H1 (cell line): ENCODE data around the gene CCSAP. TPM values are rescaled to one million over a fixed set of nuclear protein-coding genes. Genes with fewer than 3 reads are reported as not detected.

Source experiments
- CTCF ChIA-PET: fragments of 300-600 bp; sonication (Branson Sonifier 250); formaldehyde crosslinking; loops from one replicate; lab custom pipeline; 2021; ENCODE audit not compliant: partially characterized antibody; lab: Charles Lee
- POLR2A ChIA-PET: fragments of 300-600 bp; sonication (Branson Sonifier 250); formaldehyde crosslinking; loops from one replicate; lab custom pipeline; 2021; ENCODE audit warnings: inconsistent platforms; ENCODE audit not compliant: partially characterized antibody; lab: Charles Lee
- DNase-seq, 2 experiments: peaks; one replicate each; pipeline versions ENCODE4 v3.0.0 to v3.0.0-alpha.2; 2010 to 2022; ENCODE audit warnings: low spot score in 2 of 2, low read depth in 1 of 2, mixed read lengths in 1 of 2
- FAIRE-seq: peaks from 2 replicates; lab custom pipeline; 2011; peaks lifted over from hg19 to GRCh38; lab: Jason Lieb, UNC
- H2AFZ ChIP-seq: 2 replicates; pipeline ENCODE4 v1.8.1; 2012; ENCODE audit warnings: low read length, inconsistent platforms
- H2AK5ac ChIP-seq: 2 replicates; pipeline ENCODE4 v1.6.1; 2013; ENCODE audit warnings: low read depth, low read length
- H2BK120ac ChIP-seq: replicated peaks from 2 replicates; pipeline ENCODE3; 2013; ENCODE audit warnings: low read depth, low read length, inconsistent platforms
- H2BK12ac ChIP-seq: 2 replicates; pipeline ENCODE4 v1.6.1; 2013; ENCODE audit warnings: low read depth, low read length
- H2BK15ac ChIP-seq: 2 replicates; pipeline ENCODE4 v1.6.1; 2013; ENCODE audit warnings: low read length
- H2BK20ac ChIP-seq: 2 replicates; pipeline ENCODE4 v1.6.1; 2013; ENCODE audit warnings: low read length
- H2BK5ac ChIP-seq: 2 replicates; pipeline ENCODE4 v1.6.1; 2013; ENCODE audit warnings: low read depth, low read length
- H3K14ac ChIP-seq: 2 replicates; pipeline ENCODE4 v1.6.1; 2013; ENCODE audit warnings: inconsistent platforms; ENCODE audit not compliant: insufficient read length
- H3K18ac ChIP-seq: 2 replicates; pipeline ENCODE4 v1.6.1; 2013; ENCODE audit warnings: low read length; ENCODE audit errors: extremely low read depth
- H3K23ac ChIP-seq: 2 replicates; pipeline ENCODE4 v1.6.1; 2013; ENCODE audit warnings: inconsistent platforms; ENCODE audit not compliant: insufficient read length
- H3K23me2 ChIP-seq: 2 replicates; pipeline ENCODE4 v1.6.1; 2013; ENCODE audit warnings: low read depth, low read length
- H3K27ac ChIP-seq: 2 replicates; pipeline ENCODE4 v1.6.1; 2011; ENCODE audit warnings: low read depth, low read length, inconsistent platforms
- H3K27me3 ChIP-seq, 4 experiments: replicated peaks in 1 of 4; 1 replicate in 1 of 4; 2 replicates in 3 of 4; pipeline versions ENCODE4 v1.6.1 to v1.8.1; 2011 to 2013; ENCODE audit warnings: low read length in 3 of 4, mild to moderate bottlenecking in 3 of 4, inconsistent platforms in 2 of 4, mixed read lengths in 2 of 4, moderate library complexity in 1 of 4; ENCODE audit not compliant: control insufficient read depth in 3 of 4, insufficient read depth in 3 of 4; ENCODE audit errors: extremely low read depth in 1 of 4
- H3K36me3 ChIP-seq, 4 experiments: 2 replicates each; pipeline versions ENCODE4 v1.6.1 to v1.8.1; 2011 to 2013; ENCODE audit warnings: mild to moderate bottlenecking in 4 of 4, low read length in 3 of 4, moderate library complexity in 2 of 4, control low read depth in 1 of 4, inconsistent platforms in 1 of 4; ENCODE audit not compliant: insufficient read depth in 4 of 4, control insufficient read depth in 2 of 4
- H3K4ac ChIP-seq: replicated peaks from 2 replicates; pipeline ENCODE3; 2013; ENCODE audit warnings: low read length, low read depth, mixed read lengths, inconsistent platforms; ENCODE audit not compliant: insufficient read length
- H3K4me1 ChIP-seq, 4 experiments: replicated peaks in 1 of 4; 1 replicate in 1 of 4; 2 replicates in 3 of 4; pipeline versions ENCODE4 v1.6.1 to v1.8.1; 2011 to 2013; ENCODE audit warnings: low read length in 3 of 4, inconsistent platforms in 2 of 4, mixed read lengths in 1 of 4; ENCODE audit not compliant: insufficient read depth in 4 of 4, control insufficient read depth in 3 of 4
- H3K4me2 ChIP-seq, 2 experiments: 2 replicates each; pipeline versions ENCODE4 v1.6.1 to v1.8.1; 2011 to 2013; ENCODE audit warnings: low read depth in 2 of 2, low read length in 2 of 2, control low read depth in 1 of 2, inconsistent platforms in 1 of 2, mild to moderate bottlenecking in 1 of 2; ENCODE audit not compliant: insufficient read depth in 1 of 2
- H3K4me3 ChIP-seq, 4 experiments: fragments of 200-600, 300-600 bp in 1 of 4; sonication (generic), shearing (Covaris generic), sonication (Bioruptor Twin) in 1 of 4; 2 replicates each; pipeline versions ENCODE4 v1.5.1 to v1.8.1; 2011 to 2016; ENCODE audit warnings: low read length in 4 of 4, low read depth in 3 of 4, control low read depth in 2 of 4, inconsistent platforms in 2 of 4, mild to moderate bottlenecking in 2 of 4, mixed read lengths in 1 of 4, moderate library complexity in 1 of 4; ENCODE audit not compliant: insufficient read depth in 2 of 4; ENCODE audit errors: extremely low read depth in 1 of 4
- H3K56ac ChIP-seq: replicated peaks from 2 replicates; pipeline ENCODE3; 2013; ENCODE audit warnings: low read depth, mild to moderate bottlenecking, mixed read lengths, low read length, inconsistent platforms; ENCODE audit not compliant: insufficient read length
- H3K79me1 ChIP-seq: 2 replicates; pipeline ENCODE4 v1.6.1; 2013; ENCODE audit warnings: low read depth, low read length, control low read depth
- H3K79me2 ChIP-seq, 2 experiments: 2 replicates each; pipeline versions ENCODE4 v1.6.1 to v1.8.1; 2012 to 2013; ENCODE audit warnings: low read length in 2 of 2, mild to moderate bottlenecking in 2 of 2, inconsistent platforms in 1 of 2; ENCODE audit not compliant: insufficient read depth in 2 of 2, control insufficient read depth in 1 of 2
- H3K9ac ChIP-seq, 4 experiments: replicated peaks in 1 of 4; 1 replicate in 1 of 4; 2 replicates in 3 of 4; pipeline versions ENCODE4 v1.6.1 to v1.8.1; 2011 to 2013; ENCODE audit warnings: low read depth in 3 of 4, low read length in 3 of 4, control low read depth in 2 of 4, mild to moderate bottlenecking in 2 of 4, moderate library complexity in 2 of 4, inconsistent platforms in 1 of 4; ENCODE audit errors: extremely low read depth in 1 of 4
- H3K9me3 ChIP-seq, 2 experiments: 2 replicates each; pipeline versions ENCODE4 v1.6.1 to v1.8.1; 2012 to 2013; ENCODE audit warnings: mild to moderate bottlenecking in 2 of 2, moderate library complexity in 2 of 2, control low read depth in 1 of 2, inconsistent platforms in 1 of 2, low read depth in 1 of 2, low read length in 1 of 2, mixed read lengths in 1 of 2; ENCODE audit not compliant: insufficient read depth in 2 of 2
- H4K20me1 ChIP-seq, 2 experiments: replicated peaks in 1 of 2; 2 replicates each; pipeline versions ENCODE3 to v1.8.1; 2011 to 2013; ENCODE audit warnings: inconsistent platforms in 2 of 2, low read length in 2 of 2, mild to moderate bottlenecking in 1 of 2; ENCODE audit not compliant: insufficient read depth in 2 of 2, control insufficient read depth in 1 of 2
- H4K5ac ChIP-seq: 2 replicates; pipeline ENCODE4 v1.6.1; 2013; ENCODE audit warnings: low read length, low read depth, mixed read lengths, inconsistent platforms; ENCODE audit not compliant: insufficient read length
- H4K8ac ChIP-seq: 2 replicates; pipeline ENCODE4 v1.8.0; 2013; ENCODE audit warnings: mild to moderate bottlenecking, moderate library complexity, low read length, inconsistent platforms; ENCODE audit not compliant: insufficient read depth; ENCODE audit errors: extremely low read depth
- H4K91ac ChIP-seq: replicated peaks from 2 replicates; pipeline ENCODE3; 2013; ENCODE audit warnings: low read length, mixed read lengths, inconsistent platforms; ENCODE audit not compliant: insufficient read length
- CTBP2 ChIP-seq: IDR thresholded peaks from 2 replicates; pipeline ENCODE4 v1.7.0; 2011; ENCODE audit warnings: borderline replicate concordance, mild to moderate bottlenecking, moderate library complexity, mixed read lengths, low read length; ENCODE audit not compliant: insufficient read depth, insufficient read length
- WGBS, 2 experiments: shearing (Covaris generic) in 1 of 2; methylation state at CpG; one replicate each; pipeline versions ENCODE4 v1.1.6 to v1.1.7; 2013 to 2015; ENCODE audit warnings: low lambda C conversion rate in 2 of 2, mixed read lengths in 2 of 2, inconsistent platforms in 1 of 2, low coverage in 1 of 2, missing lambda C conversion rate in 1 of 2; ENCODE audit not compliant: insufficient replicate concordance in 2 of 2, insufficient coverage in 1 of 2, insufficient read length in 1 of 2; ENCODE audit errors: extremely low coverage in 1 of 2, missing lambda C conversion rate in 1 of 2; 5-methylcytosine and 5-hydroxymethylcytosine counted together
- polyA plus RNA-seq, 7 experiments: library from polyadenylated mRNA; depleted of rRNA in 3 of 7; stranded (reverse) in 5 of 7; unstranded in 2 of 7; fragments of >200 nt in 5 of 7; fragments of 200-250 nt in 2 of 7; gene quantifications; 1 replicate in 5 of 7; 2 replicates in 1 of 7; 4 replicates in 1 of 7; pipeline versions ENCODE4 v1.2.1 to v1.2.3, GENCODE V29; 2011 to 2013; ENCODE audit warnings: missing spikeins in 2 of 7, mixed read lengths in 2 of 7
- total RNA-seq: library from RNA; stranded (reverse); fragmentation: NEBNext Ultra II Directional; extraction: Animal tissue kit (Norgen Biotek cat#: 25700); gene quantifications from 2 replicates; pipeline ENCODE4 v1.2.1, GENCODE V29; 2021
- TF ChIP-seq, protein P1 (sequence below): IDR thresholded peaks from 2 replicates; pipeline ENCODE4 v1.6.1; 2011; ENCODE audit warnings: low read depth, mild to moderate bottlenecking, low read length; ENCODE audit not compliant: insufficient read depth

The CCSAP gene
- total and polyA plus RNA-seq, 2 of the 8 experiments (the other 6 are each of a cell fraction or from before 2014, with no cell fraction given): 3.5 to 17.2 TPM

GRCh38 chr1:229340496-229340895 lies 2.4 kb downstream of the CCSAP start:
- CTCF ChIA-PET: interaction anchor here (0.6 to 1.0 kb wide), 3 partner anchors 9 to 86 kb away, joined by 3 to 4 read pairs (median 3); no protein-coding TSS in a partner anchor
- no peak overlapping the region for H2BK5ac ChIP-seq
- FAIRE-seq (no peak), DNase-seq (no peak)
- no peak overlapping the region for H2BK12ac ChIP-seq
- H3K9ac ChIP-seq: no peak overlapping the region
- H3K27ac ChIP-seq: no peak overlapping the region
- H4K91ac ChIP-seq: no peak overlapping the region
- H3K79me2 ChIP-seq: peaks cover 7 to 55% of the 10 kb centered on the region in 2 experiments
- no peak overlapping the region for H4K8ac ChIP-seq
- no peak overlapping the region for H3K14ac ChIP-seq
- H3K9me3 ChIP-seq: no peaks in the 10 kb centered on the region
- no peak overlapping the region for H3K56ac ChIP-seq
- peaks cover 6% of the 10 kb centered on the region; the same call in 1 of the 2 replicates for H3K79me1 ChIP-seq
- POLR2A ChIA-PET: interaction anchor here (0.5 to 1.0 kb wide), 2 partner anchors 9 to 53 kb away, joined by 3 to 4 read pairs; no protein-coding TSS in a partner anchor
- H2BK120ac ChIP-seq: no peak overlapping the region
- no peak overlapping the region for H2AFZ ChIP-seq
- H2BK15ac ChIP-seq: no peak overlapping the region
- no peak overlapping the region for H2BK20ac ChIP-seq
- WGBS, 2 experiments: 92% methylated on average over 6 of the region's 6 CpGs; no CpG with 5 or more reads in 1 of the 2 experiments
- H3K18ac ChIP-seq: no peak overlapping the region
- H4K20me1 ChIP-seq: peaks cover 2 to 8% of the 10 kb centered on the region in 2 experiments
- H3K4me1 ChIP-seq: peaks cover 0 to 6% (median 5%) of the 10 kb centered on the region in 4 experiments; a peak in 6 of 7 replicates
- H3K27me3 ChIP-seq: peaks cover 2 to 13% (median 9%) of the 10 kb centered on the region in 4 experiments; a peak in 5 of 7 replicates
- peak overlapping the region; percentile 53 to 67; a peak in 3 of 4 replicates for H3K4me2 ChIP-seq
- H2AK5ac ChIP-seq: no peak overlapping the region
- H4K5ac ChIP-seq: no peak overlapping the region
- H3K36me3 ChIP-seq: no peaks in the 10 kb centered on the region
- H3K23me2 ChIP-seq: peaks cover 9% of the 10 kb centered on the region; the same call in 1 of the 2 replicates
- H3K4me3 ChIP-seq: peak overlapping the region in 2 of 4 experiments; percentile 14 to 39; a peak in 4 of 8 replicates
- no peak overlapping the region for H3K23ac ChIP-seq
- TF ChIP-seq, protein P1, sequence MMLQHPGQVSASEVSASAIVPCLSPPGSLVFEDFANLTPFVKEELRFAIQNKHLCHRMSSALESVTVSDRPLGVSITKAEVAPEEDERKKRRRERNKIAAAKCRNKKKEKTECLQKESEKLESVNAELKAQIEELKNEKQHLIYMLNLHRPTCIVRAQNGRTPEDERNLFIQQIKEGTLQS: no peak
- no peak for TF ChIP-seq CTBP2
- H3K4ac ChIP-seq: no peak overlapping the region
